ENCODE results near the gene SEMA3C.

DNA sequence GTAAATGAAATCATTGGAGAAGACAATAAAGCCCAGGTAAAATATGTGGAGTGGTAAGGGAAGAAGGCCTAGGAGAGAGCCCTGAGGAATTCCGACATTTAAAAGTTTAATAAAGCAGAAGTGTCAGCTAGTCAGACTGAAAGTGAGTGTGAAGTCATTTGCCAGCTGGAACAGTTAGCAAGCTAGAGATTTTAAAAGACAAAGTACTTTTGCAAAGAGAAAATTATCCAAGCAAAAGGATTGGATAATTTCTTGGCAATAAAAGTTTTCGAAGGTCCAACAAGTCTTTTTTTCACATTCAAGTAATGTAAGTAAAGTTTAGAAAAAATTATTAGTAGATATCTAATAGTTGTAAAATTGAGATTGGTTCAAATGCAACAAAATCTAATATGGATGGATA, 27.1 kb upstream of the SEMA3C start:
- TF ChIP-seq CTCF (IDR thresholded peaks at IDR 0.05 in 8 of 11, conservative IDR thresholded peaks at IDR 0.05 in 3 of 11) (no peak), POLR2A (IDR thresholded peaks at IDR 0.05) (no peak)

Measured in spleen (tissue), 7 donors.